Stimulated activated CD4-positive, alpha-beta T cell treated with anti-CD3 and anti-CD28 coated beads, Interleukin-4, amount 100 ng/mL, for 48 hours (primary cell): ENCODE measurements around the gene WNT7A.
A peak's percentile ranks its signal among the peaks of the same experiment; 100 is the strongest.

Source experiments
- DNase-seq, 2 donors: peaks; one replicate each; pipeline ENCODE4 v3.0.0-alpha.2; 2020; ENCODE audit warnings: low read depth in 2 of 2

The WNT7A gene

DNA sequence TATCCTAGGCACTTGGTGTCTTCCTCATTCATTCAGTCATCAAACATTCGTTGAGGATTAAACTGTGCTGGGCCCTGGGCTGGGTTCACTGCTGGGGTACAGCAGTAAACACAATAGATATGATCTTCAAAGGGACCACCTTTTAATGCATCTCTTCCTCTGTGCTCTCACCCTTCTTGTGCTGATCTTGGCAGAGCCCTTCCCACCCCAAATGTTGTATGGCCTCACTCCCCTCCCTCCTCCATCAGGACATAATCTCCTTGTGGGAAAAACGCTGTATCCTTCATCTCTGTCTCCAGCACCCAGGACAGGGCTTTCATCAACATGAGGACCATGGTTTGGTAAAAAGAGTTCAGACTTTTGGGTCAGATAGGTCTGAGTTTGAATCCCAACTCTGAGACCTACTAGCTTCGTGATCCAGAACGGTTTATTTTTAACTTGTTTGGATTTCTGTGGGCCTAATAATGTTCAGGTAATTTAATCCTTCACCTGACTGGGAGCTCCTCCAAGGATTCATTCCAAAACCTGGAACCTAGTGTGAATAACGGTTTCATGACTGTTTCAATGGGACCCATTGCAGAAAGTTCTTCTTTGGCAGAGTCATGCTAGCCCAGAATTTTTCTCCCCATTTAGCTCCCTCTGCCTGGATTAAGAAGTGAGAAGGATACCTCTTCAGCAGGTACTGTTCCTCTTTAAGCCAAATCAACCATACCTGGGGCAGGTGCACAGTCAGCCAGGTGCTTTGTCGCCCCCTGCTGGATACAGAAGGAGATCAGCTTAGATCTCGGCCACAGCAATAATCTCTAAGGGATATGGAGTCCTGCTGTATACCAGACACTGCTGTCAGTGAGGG lies 5.2 kb upstream of the WNT7A start:
- peak in 1 of 2 donors; percentile 64 for DNase-seq

DNA sequence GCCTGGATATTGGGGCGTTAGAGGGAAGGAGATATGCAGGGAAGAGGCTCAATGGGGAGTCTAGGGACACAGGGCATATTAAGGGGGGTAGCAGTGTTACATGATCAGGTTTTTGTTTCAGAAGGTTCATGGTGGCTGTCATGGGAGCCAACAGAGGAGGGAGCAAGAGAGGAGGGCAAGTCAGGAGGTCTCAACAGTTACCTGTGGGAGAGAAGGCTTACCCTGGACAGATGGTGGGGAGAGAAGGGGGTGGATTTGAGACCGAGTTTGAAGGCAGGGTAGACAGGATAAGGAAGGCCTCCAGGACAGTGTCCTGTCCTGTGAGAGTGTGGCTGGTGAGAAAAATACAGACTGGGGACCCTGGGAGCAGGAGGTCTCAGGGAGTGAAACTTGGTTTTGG lies 3.8 kb upstream of the WNT7A start:
- DNase-seq: no peak

DNA sequence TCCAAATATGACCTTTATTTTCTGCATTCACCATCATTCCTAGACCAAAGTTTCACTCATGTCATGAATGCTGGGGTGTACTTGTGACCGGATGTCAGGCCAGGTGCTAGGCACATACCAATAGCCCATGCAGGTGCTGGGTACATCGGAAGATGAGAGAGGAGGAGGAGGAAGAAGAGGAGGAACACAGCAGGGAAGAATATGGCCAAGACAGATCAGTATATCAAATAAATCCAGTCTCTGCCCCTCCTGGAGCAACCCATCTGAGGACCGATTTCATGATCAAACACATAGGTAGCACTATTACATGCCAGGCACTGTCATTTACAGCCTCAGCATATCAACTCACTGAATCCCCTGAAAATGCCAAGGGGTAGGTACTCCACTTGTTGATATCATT lies 3.0 kb upstream of the WNT7A start:
- no peak for DNase-seq

DNA sequence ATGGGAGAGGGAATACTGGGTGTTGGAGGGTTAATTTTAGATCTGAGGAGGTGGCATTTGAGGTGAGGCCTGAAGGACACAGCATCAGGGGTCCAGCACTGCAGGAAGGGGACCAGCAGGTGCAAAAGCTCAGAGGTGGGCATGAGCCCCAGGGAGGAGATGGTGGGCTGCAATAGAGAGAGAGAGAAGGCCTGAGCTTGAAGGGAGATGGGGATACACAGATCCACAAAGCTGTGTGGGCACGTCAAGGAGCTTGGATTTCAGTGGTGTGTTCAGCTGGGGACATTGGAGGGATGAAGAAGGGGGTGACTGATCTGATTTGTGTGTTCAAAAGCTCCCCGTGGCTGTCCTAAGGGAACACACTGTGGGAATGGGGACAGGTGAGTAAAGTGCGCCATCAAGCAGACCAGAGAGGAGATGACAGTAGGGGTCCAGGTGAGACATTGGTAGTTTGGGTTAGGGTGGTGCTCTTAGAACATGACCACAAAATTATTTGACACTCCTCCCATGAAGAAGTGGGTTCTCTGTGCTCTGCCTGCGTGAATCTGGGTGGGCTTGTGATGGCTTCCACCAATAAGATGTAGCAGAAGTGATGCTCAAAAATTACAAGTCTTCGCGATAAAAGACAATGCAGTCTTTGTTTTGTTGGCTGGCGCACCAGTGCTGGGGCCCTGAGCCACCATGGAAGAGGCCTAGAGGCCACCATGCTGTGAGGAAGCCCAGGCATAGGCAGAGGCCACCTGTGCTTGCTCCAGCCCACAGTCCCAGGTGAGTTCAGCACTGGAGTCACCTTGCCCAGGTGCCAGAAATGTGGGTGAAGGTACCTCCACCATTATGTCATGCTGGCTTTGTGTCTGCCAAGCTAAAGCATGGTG lies 1.9 kb upstream of the WNT7A start:
- DNase-seq: no peak

- DNase-seq: no peak
These were observed 913 bp upstream of the WNT7A start for GRCh38 chr3:13880811-13881156.

- DNase-seq: no peak
These were observed 547 bp downstream of the WNT7A start for GRCh38 chr3:13879102-13879945.

- no peak for DNase-seq
These were observed 1.4 kb downstream of the WNT7A start for GRCh38 chr3:13878281-13879101.

DNA sequence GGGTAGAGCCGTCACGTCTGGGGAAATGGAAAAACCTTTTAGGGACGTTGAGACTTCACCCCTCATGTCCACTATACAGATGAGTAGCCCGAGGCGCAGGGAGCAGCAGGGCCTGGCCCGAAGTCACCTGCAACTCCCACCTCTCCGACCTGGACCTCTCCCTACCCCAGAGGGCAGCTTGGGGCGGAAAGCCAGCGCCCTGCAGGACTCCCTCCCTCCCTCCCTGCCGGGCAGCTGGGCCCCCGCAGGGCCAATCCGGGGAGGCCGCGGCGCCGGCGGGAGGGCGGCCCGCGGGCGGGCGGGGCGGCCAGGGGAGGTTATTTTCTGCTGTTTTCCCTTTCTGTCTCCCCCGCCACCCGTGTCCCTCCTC lies 2.0 kb downstream of the WNT7A start:
- DNase-seq: no peak

DNA sequence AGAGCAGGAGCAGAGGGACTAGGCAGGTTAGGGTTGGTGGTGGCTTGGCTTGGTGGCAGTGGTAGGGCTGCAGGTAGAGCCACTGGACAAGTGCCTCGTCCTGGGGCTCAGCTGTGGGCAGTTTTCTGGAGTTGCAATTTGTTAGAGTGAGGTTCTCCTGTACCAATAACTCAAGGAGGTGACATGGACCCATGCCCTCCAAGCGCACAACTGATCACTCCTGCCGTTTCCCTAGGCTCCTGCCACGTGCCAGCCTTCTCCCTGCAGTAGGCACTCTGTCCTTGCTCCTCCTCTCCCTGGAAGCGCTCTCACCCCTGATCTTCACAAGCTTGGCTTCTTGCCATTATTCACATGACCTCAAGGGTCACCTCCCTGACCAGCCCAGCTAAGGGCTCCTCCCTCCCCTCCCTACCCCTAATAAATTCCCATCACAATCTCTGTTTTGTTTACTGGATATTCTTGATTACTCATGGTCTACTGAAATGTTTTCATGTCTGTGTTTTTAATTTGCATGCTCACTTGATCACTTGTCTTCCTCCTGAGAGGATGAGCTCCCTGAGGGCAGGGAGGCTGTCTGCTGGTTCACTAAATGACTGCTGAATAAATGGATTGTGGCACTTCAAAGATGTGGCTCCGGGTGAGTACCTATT lies 3.3 kb downstream of the WNT7A start:
- no peak for DNase-seq

DNA sequence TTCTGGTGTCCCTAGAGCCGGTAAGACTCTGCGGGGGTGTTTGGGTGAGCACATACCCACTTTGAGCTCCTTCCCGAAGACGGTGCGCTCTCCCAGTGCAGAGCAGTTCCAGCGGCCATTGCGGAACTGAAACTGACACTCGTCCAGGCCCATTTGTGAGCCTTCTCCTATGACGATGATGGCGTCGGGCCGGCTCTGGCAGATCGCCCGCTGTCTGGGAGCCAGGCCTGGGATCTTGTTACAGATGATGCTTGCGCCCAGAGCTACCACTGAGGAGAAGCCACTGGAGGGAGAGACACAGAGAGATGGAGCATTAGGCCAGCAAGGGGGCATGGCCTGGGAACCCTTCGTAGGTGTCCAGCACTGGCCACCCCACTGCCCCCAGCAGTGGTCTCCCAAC lies 5.0 kb downstream of the WNT7A start:
- DNase-seq: no peak

DNA sequence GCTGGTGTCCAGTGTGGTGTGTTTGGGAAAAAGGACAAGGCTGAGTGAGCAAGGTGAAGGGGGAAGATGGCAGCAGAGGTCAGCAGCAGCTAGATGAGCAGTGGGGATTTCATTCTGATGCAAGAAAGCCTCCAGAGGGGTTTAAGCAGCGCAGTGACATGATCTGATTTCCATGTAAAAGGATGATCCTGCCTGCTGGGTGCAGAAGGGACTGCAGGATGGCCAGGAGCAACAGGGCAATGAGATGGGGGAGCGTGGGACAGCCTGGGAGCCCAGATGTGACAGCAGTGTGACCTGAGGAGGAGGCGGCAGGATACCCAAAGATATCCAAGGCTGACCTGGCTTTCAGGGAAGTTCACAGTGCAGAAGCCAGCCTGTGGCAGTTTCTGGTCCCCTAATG lies 6.1 kb downstream of the WNT7A start:
- no peak for DNase-seq

DNA sequence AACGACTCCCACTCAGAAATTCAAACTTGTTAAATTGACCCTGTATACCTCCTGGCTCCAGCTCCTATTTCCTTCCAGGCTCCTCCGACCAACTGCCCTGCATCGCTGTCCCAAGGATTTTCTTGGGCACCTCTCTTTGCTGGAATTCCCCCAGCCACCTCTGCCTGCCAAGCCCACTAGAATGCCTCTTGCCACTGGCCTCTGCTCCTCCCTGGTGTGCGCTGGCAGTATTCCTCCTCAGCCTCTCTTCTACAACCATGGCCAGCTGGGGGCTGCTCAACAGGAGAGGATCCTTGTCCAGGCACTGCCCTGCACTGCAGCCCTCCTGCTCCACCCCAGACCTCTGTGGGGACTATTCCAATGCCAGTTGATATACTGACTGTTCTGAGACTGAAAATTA lies 7.4 kb downstream of the WNT7A start:
- no peak for DNase-seq

GRCh38 chr3:13871791-13872190 lies 8.1 kb downstream of the WNT7A start:
- no peak for DNase-seq

DNA sequence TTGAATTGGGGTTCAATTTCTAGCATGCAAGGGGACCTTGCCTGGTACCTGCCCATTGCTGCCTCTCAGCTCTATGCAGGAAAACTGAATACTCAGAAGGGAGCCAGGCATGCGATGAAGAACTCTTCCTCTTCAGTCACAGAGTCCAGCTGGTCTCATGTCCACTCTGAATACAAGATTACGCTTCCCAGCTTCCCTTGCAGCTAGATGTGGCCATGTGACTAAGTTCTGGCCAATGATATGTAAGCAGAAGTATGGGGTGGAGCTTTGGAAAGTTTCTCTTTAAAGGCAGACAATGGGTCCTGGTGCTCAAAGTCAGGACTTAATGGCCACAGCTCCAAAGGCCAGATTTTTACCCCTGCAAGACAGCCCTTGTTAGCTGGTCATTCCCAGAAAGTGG lies 9.0 kb downstream of the WNT7A start:
- DNase-seq: no peak

DNA sequence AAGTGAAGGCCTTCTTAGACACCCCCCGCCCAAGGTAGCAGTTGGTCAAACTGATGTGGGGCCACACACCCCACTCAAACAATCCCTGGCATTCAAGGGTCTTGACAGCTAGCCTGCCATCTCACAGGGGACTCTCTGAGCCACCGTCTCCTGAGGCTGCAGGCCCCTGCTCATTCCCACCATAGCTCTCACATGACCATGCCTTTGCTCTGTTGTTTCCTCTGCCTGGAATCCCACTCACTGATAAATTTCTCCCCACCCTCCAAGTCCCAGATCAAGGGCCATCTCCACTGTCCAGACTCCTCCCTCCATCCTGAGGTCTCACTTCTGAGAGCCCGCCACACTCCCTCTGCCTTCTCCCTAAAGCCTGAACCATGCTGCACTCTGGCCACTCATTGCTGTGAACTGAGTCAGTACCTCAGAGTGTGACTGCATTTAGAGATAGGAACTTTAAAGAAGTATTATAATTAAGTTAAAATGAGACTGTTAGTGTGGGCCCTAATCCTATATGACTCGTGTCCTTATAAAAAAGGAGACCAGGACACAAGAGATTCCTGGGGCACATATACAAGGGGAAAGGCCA lies 10.0 kb downstream of the WNT7A start:
- no peak for DNase-seq

GRCh38 chr3:13868844-13869724 lies 10.8 kb downstream of the WNT7A start:
- DNase-seq: no peak

- no peak for DNase-seq
These were observed 12.1 kb downstream of the WNT7A start for GRCh38 chr3:13867732-13868131.

DNA sequence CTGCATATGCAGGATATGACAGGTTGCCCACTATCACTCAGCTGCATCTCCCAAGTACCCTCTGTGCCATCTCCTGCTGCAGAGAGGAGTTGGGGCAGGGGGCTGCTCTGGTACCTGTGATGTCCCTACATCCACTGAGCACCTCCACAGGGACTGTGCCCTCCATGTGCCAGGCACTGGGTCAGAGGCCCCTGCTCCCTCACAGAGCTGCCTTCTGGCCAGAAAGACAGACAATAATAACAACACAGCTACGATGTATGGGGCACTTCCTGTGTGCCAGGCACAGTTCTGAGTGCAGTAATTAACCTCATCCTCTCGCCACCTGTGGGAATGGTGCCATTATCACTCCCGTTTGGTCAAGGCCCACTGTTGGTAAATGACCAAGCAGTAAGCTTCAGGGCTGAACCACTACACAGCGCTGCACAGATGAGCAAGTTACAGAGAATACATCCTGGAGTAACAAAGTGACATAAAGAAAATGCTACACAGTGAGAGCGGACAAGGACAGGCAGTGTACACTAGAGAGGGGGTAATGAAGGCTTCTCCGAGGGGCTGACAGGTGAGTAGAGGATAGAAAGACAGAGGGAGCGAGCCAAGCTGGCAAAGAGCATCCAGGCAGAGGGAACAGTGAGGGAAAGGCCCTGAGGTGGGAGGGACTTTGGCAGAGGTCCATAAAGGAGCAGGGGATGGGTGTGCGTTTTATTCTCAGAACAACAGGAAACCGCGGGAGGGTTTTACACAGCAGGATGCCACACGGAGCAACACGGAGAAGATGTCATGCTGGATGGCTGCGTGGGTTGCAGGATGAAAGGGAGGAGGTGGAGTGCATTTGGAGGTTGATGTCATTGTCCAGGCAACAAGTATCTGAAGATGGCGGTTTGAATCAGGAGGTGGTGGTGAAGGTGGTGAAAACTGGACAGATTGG lies 13.6 kb downstream of the WNT7A start:
- DNase-seq: peak in 1 of 2 donors; percentile 56
